GM12878 (cell line): ENCODE measurements around the gene DYNLT3. TPM values are rescaled to one million over a fixed set of nuclear protein-coding genes. Genes with fewer than 3 reads are reported as not detected.

Experiments used
- ATAC-seq: fragments of 200-7000 bp; cut with Tn5 transposase; 3 replicates; pipeline ENCODE4 v1.9.1; 2020; ENCODE audit warnings: mild to moderate bottlenecking, moderate library complexity
- BruUV-seq: library from RNA; stranded (reverse); fragments of 400-500 nt; replicated peaks from 2 replicates; lab custom pipeline; 2021; lab: Mats Ljungman, UMichigan
- CTCF ChIA-PET: fragments of 300-600 bp; sonication (Branson Sonifier 250); formaldehyde crosslinking; extraction: SDS; loops from one replicate; lab custom pipeline; 2021; ENCODE audit warnings: inconsistent platforms; lab: Yijun Ruan, JAX
- POLR2A ChIA-PET: fragments of 350-600 bp; formaldehyde crosslinking; extraction: SDS; loops from one replicate; lab custom pipeline; 2021; ENCODE audit warnings: inconsistent platforms; lab: Charles Lee
- RAD21 ChIA-PET: fragments of 300-600 bp; sonication (Branson Sonifier 250); formaldehyde crosslinking; loops from one replicate; lab custom pipeline; 2023; ENCODE audit warnings: antibody characterized with exemption; ENCODE audit not compliant: unreplicated experiment; lab: Charles Lee
- SMC1A ChIA-PET: fragments of 300-600 bp; sonication (Branson Sonifier 250); formaldehyde crosslinking; loops from one replicate; lab custom pipeline; 2023; ENCODE audit not compliant: unreplicated experiment, uncharacterized antibody; lab: Charles Lee
- DNase-seq: peaks from one replicate; pipeline ENCODE4 v3.0.0-alpha.2; 2011; ENCODE audit warnings: low read depth, low spot score
- FAIRE-seq: peaks from 3 replicates; lab custom pipeline; 2011; peaks lifted over from hg19 to GRCh38; lab: Jason Lieb, UNC
- H2AFZ ChIP-seq: 2 replicates; pipeline ENCODE4 v1.6.0; 2011; ENCODE audit warnings: low read depth, low read length, control low read depth; ENCODE audit not compliant: control insufficient read depth
- H3K27ac ChIP-seq: 2 replicates; pipeline ENCODE4 v1.5.1; 2011; ENCODE audit warnings: control low read depth; ENCODE audit not compliant: control insufficient read depth, insufficient read depth
- H3K27me3 ChIP-seq, 2 experiments: replicated peaks in 1 of 2; 2 replicates each; pipeline versions ENCODE4 v1.6.0 to v1.6.1; 2011; ENCODE audit warnings: low read length in 1 of 2; ENCODE audit not compliant: control insufficient read depth in 2 of 2, insufficient read depth in 2 of 2
- H3K36me3 ChIP-seq, 2 experiments: 2 replicates each; pipeline ENCODE4 v1.5.1; 2011; ENCODE audit warnings: low read length in 1 of 2; ENCODE audit not compliant: control insufficient read depth in 2 of 2, insufficient read depth in 2 of 2
- H3K4me1 ChIP-seq: 2 replicates; pipeline ENCODE4 v1.6.1; 2011; ENCODE audit warnings: mild to moderate bottlenecking, low read length, moderate library complexity, mixed read lengths; ENCODE audit not compliant: control insufficient read depth, insufficient read depth
- H3K4me2 ChIP-seq: 2 replicates; pipeline ENCODE4 v1.6.0; 2011; ENCODE audit warnings: control low read depth; ENCODE audit not compliant: control insufficient read depth, insufficient read depth
- H3K4me3 ChIP-seq: fragments of 200-600 bp; sonication (generic); 2 replicates; pipeline ENCODE4 v1.5.1; 2016
- H3K79me2 ChIP-seq: 2 replicates; pipeline ENCODE4 v1.6.0; 2011; ENCODE audit warnings: low read length; ENCODE audit not compliant: control insufficient read depth, insufficient read depth
- H3K9ac ChIP-seq: 2 replicates; pipeline ENCODE4 v1.8.0; 2011; ENCODE audit warnings: low read length, control low read depth, mixed read lengths; ENCODE audit not compliant: control insufficient read depth, insufficient read depth
- H3K9me3 ChIP-seq: replicated peaks from 3 replicates; pipeline ENCODE4 v1.5.1; 2011; ENCODE audit warnings: mild to moderate bottlenecking, low read length; ENCODE audit not compliant: control insufficient read depth, insufficient read depth
- H4K20me1 ChIP-seq: 2 replicates; pipeline ENCODE4 v1.6.0; 2011; ENCODE audit not compliant: control insufficient read depth, insufficient read depth
- EP300 ChIP-seq, 2 experiments: fragments of 150-350 bp in 1 of 2; IDR thresholded peaks; 2 replicates each; pipeline ENCODE4 v1.6.1; 2011 to 2012; ENCODE audit warnings: low read depth in 2 of 2, low read length in 2 of 2, borderline replicate concordance in 1 of 2, improper control_type of control experiment in 1 of 2, inconsistent platforms in 1 of 2; ENCODE audit not compliant: control insufficient read depth in 1 of 2
- JUND ChIP-seq: IDR thresholded peaks from 2 replicates; pipeline ENCODE4 v1.6.1; 2012; ENCODE audit warnings: low read depth, mild to moderate bottlenecking, low read length, improper control_type of control experiment, moderate library complexity
- MTA2 ChIP-seq: fragments of 450-650 bp; IDR thresholded peaks from 2 replicates; pipeline ENCODE4 v1.6.1; 2016; ENCODE audit warnings: low read depth, mild to moderate bottlenecking, moderate library complexity
- NBN ChIP-seq: fragments of 450-650 bp; IDR thresholded peaks from 2 replicates; pipeline ENCODE4 v1.6.1; 2016
- PAX5 ChIP-seq: IDR thresholded peaks from 2 replicates; pipeline ENCODE4 v1.6.1; 2011; ENCODE audit warnings: low read depth, low read length, borderline replicate concordance
- SMARCA5 ChIP-seq: fragments of 450-650 bp; IDR thresholded peaks from 2 replicates; pipeline ENCODE4 v1.6.1; 2017; ENCODE audit warnings: mild to moderate bottlenecking
- TCF7 ChIP-seq: IDR thresholded peaks from 2 replicates; pipeline ENCODE4 v1.6.1; 2014; ENCODE audit warnings: antibody characterized with exemption, borderline replicate concordance
- in situ Hi-C: fragments of 300-500 bp; cut with MboI; formaldehyde crosslinking; loops from 9 replicates; pipeline ENCODE4 v1.14.3; 2018; ENCODE audit warnings: mixed read lengths
- intact Hi-C: fragments of 100-400 bp; cut with micrococcal nuclease; formaldehyde crosslinking; loops from one replicate; pipeline ENCODE4 v1.14.2; 2022; ENCODE audit not compliant: unreplicated experiment
- polyA plus RNA-seq, 11 experiments: library from polyadenylated mRNA; depleted of rRNA in 4 of 11; unstranded in 6 of 11; stranded (reverse) in 5 of 11; fragments of >200 nt; fragmentation: Nextera tagmentation in 4 of 11; fragmentation: Illumina TruSeq in 1 of 11; extraction: Ambion mirVana in 4 of 11; extraction: Trizol in 1 of 11; gene quantifications; 1 replicate in 1 of 11; 2 replicates in 10 of 11; pipeline versions ENCODE4 v1.2.1 to v1.2.3, GENCODE V29; 2011 to 2016; ENCODE audit warnings: inconsistent platforms in 2 of 11, missing spikeins in 2 of 11, low read depth in 1 of 11
- small RNA-seq: library from RNA; depleted of rRNA; stranded (forward); fragments of <200 nt; gene quantifications from one replicate; pipeline ENCODE3, GENCODE V24; 2014
- total RNA-seq, 4 experiments: library from RNA; depleted of rRNA in 3 of 4; stranded (reverse); fragments of >200 nt in 3 of 4; fragmentation: Illumina TruSeq in 1 of 4; extraction: Trizol in 1 of 4; gene quantifications; 2 replicates each; pipeline versions ENCODE4 v1.2.1 to v1.2.3, GENCODE V29; 2013 to 2021
- TF ChIP-seq, protein P1 (sequence below): IDR thresholded peaks from 2 replicates; pipeline ENCODE4 v1.6.1; 2011; ENCODE audit warnings: low read depth, low read length, improper control_type of control experiment, borderline replicate concordance

DYNLT3 gene
- total and polyA plus RNA-seq, 10 of the 15 experiments (the other 5 are each of a cell fraction or from before 2014, with no cell fraction given) = 8.0 to 19.2 (median 12.8) TPM

DNA sequence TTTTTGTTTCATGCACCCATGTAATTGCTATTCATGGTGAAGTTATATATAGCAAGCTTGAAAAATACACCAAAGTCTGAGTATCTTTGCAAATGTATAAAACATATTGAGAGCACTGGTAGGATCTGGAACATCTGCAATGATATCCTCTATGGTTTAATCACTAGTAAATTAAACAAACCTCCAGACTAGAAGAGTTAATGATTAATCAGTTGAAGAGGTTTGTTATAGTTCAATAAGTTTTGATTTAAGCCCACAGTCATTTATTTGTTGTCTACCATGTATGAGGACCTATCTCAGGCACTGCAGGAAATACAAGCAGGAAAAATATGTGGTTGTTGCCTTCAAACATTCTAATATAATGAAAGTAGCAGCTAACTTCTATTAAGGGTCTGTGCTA, 51.1 kb downstream of the DYNLT3 start:
- no peaks in the 10 kb centered on the region for H4K20me1 ChIP-seq
- intact Hi-C loops (no loop called here), in situ Hi-C loops (no loop called here)
- H3K27me3 ChIP-seq = no peaks in the 10 kb centered on the region
- ChIA-PET POLR2A (interaction anchor here (1.2 kb wide), 1 partner anchor 14 kb away, joined by 5 read pairs; no protein-coding TSS in a partner anchor), CTCF (interaction anchor here (4.8 kb wide), 1 partner anchor 51 kb away, joined by 21 read pairs; no protein-coding TSS in a partner anchor), RAD21 (interaction anchor here (0.9 to 1.1 kb wide), 2 partner anchors 9 to 29 kb away, joined by 3 to 4 read pairs; no protein-coding TSS in a partner anchor), SMC1A (interaction anchor here (0.8 to 4.4 kb wide), 6 partner anchors 9 to 51 kb away, joined by 3 to 21 read pairs (median 4); no protein-coding TSS in a partner anchor)
- no peaks in the 10 kb centered on the region; the same call in 1 of the 2 replicates for H3K79me2 ChIP-seq
- no peaks in the 10 kb centered on the region for H3K9me3 ChIP-seq
- H3K4me1 ChIP-seq = peaks cover 21% of the 10 kb centered on the region
- H3K36me3 ChIP-seq = peaks cover 0 to 16% of the 10 kb centered on the region in 2 experiments; a peak in 2 of 4 replicates
- H3K4me2 ChIP-seq = no peak overlapping the region
- FAIRE-seq = no peak
- H3K27ac ChIP-seq = peak overlapping the region; percentile 38; the same call in 1 of the 2 replicates
- H3K9ac ChIP-seq = no peak overlapping the region
- H2AFZ ChIP-seq = no peak overlapping the region
- ATAC-seq = no peak
- no peak for DNase-seq
- no TSS peak for BruUV-seq
- no peak overlapping the region for H3K4me3 ChIP-seq
- TF ChIP-seq, protein P1, sequence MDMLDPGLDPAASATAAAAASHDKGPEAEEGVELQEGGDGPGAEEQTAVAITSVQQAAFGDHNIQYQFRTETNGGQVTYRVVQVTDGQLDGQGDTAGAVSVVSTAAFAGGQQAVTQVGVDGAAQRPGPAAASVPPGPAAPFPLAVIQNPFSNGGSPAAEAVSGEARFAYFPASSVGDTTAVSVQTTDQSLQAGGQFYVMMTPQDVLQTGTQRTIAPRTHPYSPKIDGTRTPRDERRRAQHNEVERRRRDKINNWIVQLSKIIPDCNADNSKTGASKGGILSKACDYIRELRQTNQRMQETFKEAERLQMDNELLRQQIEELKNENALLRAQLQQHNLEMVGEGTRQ = no peak
- TF ChIP-seq MTA2 (no peak), NBN (no peak), PAX5 (no peak), SMARCA5 (no peak), JUND (no peak), EP300 (IDR thresholded peaks at IDR 0.05; ENCODE audit: borderline replicate concordance in 1 of 2, control insufficient read depth in 1 of 2, low read depth in 2 of 2, low read length in 2 of 2) (no peak), TCF7 (no peak)

Small RNA genes lying within 50 kb of the gene (small RNA-seq; reads per million reads assigned to genes)
- not detected for gene RNU6-49P

Other genes starting within 250 kb of the DYNLT3 start
- gene XK, start 161.8 kb downstream of the DYNLT3 start, total RNA-seq (2014; rRNA removed) = not detected in 2 replicates
- gene XK, start 161.8 kb downstream of the DYNLT3 start, total RNA-seq (2014; rRNA removed; fragmentation: Illumina TruSeq; extraction: Trizol) = not detected in 2 replicates
- gene XK, start 161.8 kb downstream of the DYNLT3 start, total RNA-seq (2021) = not detected in 2 replicates
- gene XK, start 161.8 kb downstream of the DYNLT3 start, polyA plus RNA-seq (2011; rRNA removed) = not detected in 2 replicates
- gene XK, start 161.8 kb downstream of the DYNLT3 start, polyA plus RNA-seq (2014; fragmentation: Illumina TruSeq; extraction: Trizol) = 0.08 TPM in 1 of 2 replicates, not detected in the other
- gene XK, start 161.8 kb downstream of the DYNLT3 start, polyA plus RNA-seq (2014; fragmentation: Nextera tagmentation; extraction: Ambion mirVana) = not detected
- not detected in 2 replicates for gene XK, start 161.8 kb downstream of the DYNLT3 start, polyA plus RNA-seq (2014; rRNA removed)
- not detected for gene XK, start 161.8 kb downstream of the DYNLT3 start, polyA plus RNA-seq (2016; fragmentation: Nextera tagmentation; extraction: Ambion mirVana)
- 30.0 and 33.1 TPM in 2 replicates for gene CYBB, start 67.5 kb downstream of the DYNLT3 start, total RNA-seq (2014; rRNA removed)
- 39.9 and 41.1 TPM in 2 replicates for gene CYBB, start 67.5 kb downstream of the DYNLT3 start, total RNA-seq (2014; rRNA removed; fragmentation: Illumina TruSeq; extraction: Trizol)
- 30.2 and 32.4 TPM in 2 replicates for gene CYBB, start 67.5 kb downstream of the DYNLT3 start, total RNA-seq (2021)
- 73.9 and 95.7 TPM in 2 replicates for gene CYBB, start 67.5 kb downstream of the DYNLT3 start, polyA plus RNA-seq (2011; rRNA removed)
- 34.4 and 41.9 TPM in 2 replicates for gene CYBB, start 67.5 kb downstream of the DYNLT3 start, polyA plus RNA-seq (2014; fragmentation: Illumina TruSeq; extraction: Trizol)
- gene CYBB, start 67.5 kb downstream of the DYNLT3 start, polyA plus RNA-seq (2014; fragmentation: Nextera tagmentation; extraction: Ambion mirVana) = 10 to 100 TPM; 12.0 to 12.3 TPM
- gene CYBB, start 67.5 kb downstream of the DYNLT3 start, polyA plus RNA-seq (2014; rRNA removed) = 18.6 and 19.7 TPM in 2 replicates
- 1 to 10 TPM; 6.2 to 6.5 TPM for gene CYBB, start 67.5 kb downstream of the DYNLT3 start, polyA plus RNA-seq (2016; fragmentation: Nextera tagmentation; extraction: Ambion mirVana)
- 0.11 TPM in 1 of 2 replicates, not detected in the other for gene SYTL5, start 159.0 kb upstream of the DYNLT3 start, total RNA-seq (2014; rRNA removed)
- gene SYTL5, start 159.0 kb upstream of the DYNLT3 start, total RNA-seq (2014; rRNA removed; fragmentation: Illumina TruSeq; extraction: Trizol) = 0.04 and 0.05 TPM in 2 replicates
- 0.13 TPM in 1 of 2 replicates, not detected in the other for gene SYTL5, start 159.0 kb upstream of the DYNLT3 start, total RNA-seq (2021)
- 0.20 and 0.39 TPM in 2 replicates for gene SYTL5, start 159.0 kb upstream of the DYNLT3 start, polyA plus RNA-seq (2011; rRNA removed)
- gene SYTL5, start 159.0 kb upstream of the DYNLT3 start, polyA plus RNA-seq (2014; fragmentation: Illumina TruSeq; extraction: Trizol) = 0.04 and 0.16 TPM in 2 replicates
- under 1 TPM; 0.02 to 0.09 TPM for gene SYTL5, start 159.0 kb upstream of the DYNLT3 start, polyA plus RNA-seq (2014; fragmentation: Nextera tagmentation; extraction: Ambion mirVana)
- 0.01 TPM in 2 replicates for gene SYTL5, start 159.0 kb upstream of the DYNLT3 start, polyA plus RNA-seq (2014; rRNA removed)
- not detected for gene SYTL5, start 159.0 kb upstream of the DYNLT3 start, polyA plus RNA-seq (2016; fragmentation: Nextera tagmentation; extraction: Ambion mirVana)